PC-3 (cell line): ENCODE results near the gene HEMGN.

Experiments
- EZH2phosphoT487 ChIP-seq: fragments of 300-600 bp; sonication (generic); IDR thresholded peaks from 2 replicates; pipeline ENCODE4 v1.6.1; 2018; ENCODE audit warnings: mild to moderate bottlenecking, antibody characterized with exemption, low read length, borderline replicate concordance
- TF ChIP-seq, protein P1 (sequence below): fragments of 300-600 bp; sonication (generic); conservative IDR thresholded peaks from 2 replicates; pipeline ENCODE4 v1.5.1; 2017; ENCODE audit warnings: antibody characterized with exemption, low read depth, mild to moderate bottlenecking, low read length

DNA sequence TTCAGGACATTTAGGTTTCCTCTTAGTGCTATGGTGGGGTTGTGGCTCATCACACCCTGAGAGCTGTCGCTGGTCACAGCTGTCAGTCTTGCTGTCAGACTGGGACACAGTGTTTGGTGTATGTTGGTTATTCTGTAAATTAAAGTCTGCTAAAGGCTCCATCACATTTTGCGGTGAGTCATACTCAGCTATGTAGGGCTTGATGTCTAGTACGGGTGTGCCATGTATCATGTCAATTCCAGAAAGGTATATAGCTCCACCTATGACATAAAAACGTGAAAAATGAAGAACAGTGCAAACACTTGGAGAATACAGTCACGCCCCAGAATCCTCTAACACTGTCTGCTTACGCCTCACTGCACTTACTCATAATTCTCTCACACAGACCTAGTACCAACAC is 27.6 kb downstream of the HEMGN start:
- TF ChIP-seq EZH2phosphoT487, result no peak
- TF ChIP-seq, protein P1, sequence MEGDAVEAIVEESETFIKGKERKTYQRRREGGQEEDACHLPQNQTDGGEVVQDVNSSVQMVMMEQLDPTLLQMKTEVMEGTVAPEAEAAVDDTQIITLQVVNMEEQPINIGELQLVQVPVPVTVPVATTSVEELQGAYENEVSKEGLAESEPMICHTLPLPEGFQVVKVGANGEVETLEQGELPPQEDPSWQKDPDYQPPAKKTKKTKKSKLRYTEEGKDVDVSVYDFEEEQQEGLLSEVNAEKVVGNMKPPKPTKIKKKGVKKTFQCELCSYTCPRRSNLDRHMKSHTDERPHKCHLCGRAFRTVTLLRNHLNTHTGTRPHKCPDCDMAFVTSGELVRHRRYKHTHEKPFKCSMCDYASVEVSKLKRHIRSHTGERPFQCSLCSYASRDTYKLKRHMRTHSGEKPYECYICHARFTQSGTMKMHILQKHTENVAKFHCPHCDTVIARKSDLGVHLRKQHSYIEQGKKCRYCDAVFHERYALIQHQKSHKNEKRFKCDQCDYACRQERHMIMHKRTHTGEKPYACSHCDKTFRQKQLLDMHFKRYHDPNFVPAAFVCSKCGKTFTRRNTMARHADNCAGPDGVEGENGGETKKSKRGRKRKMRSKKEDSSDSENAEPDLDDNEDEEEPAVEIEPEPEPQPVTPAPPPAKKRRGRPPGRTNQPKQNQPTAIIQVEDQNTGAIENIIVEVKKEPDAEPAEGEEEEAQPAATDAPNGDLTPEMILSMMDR, result no peak
